NCI-H2029 (cell line): Measurements from ENCODE around the gene CDYL.

Source experiments
- DNase-seq: peaks from one replicate; lab custom pipeline; 2025; lab: John Stamatoyannopoulos, UW

The CDYL gene

DNA sequence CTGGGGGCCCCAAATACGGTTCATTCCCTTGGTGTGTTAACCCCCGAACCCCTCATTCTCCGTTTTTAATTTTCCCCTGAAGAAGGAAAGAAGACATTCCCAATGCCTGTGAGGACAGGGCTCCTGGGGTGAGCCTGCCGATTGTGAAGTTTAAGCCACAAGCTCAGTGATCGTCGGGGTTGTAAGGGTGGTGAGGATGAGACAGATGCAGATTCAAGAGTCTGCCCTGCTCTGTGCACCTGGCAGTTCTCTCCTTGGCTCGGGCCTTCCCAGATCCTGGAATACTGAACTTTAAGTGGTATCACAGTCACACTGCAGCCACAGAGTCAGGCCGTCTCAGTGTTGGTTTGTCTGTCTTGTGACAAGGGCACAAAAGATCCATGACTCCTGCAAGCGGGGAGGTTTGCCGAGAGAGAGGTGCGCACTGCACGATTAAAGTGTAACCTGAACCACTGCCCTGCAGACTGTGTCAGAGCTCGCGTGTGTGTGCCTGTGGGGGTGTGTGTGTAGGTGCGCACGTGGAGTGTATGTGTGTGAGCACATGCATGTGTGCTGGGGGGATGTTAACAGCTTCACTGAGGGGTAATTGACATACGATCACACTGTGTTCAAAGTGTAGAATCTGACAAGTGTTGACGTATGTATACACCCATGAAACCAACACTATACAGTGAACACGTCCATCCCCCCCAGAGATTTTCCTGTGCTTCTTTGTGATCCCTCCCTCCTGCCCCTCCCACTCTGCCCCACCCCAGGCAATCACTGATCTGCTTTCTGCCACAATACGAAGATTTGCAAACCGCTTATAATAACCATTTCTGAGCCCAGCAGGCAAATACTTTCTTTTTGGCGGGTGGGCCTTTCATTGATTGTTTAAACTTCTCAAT, 188.7 kb downstream of the CDYL start:
- DNase-seq, result no peak

DNA sequence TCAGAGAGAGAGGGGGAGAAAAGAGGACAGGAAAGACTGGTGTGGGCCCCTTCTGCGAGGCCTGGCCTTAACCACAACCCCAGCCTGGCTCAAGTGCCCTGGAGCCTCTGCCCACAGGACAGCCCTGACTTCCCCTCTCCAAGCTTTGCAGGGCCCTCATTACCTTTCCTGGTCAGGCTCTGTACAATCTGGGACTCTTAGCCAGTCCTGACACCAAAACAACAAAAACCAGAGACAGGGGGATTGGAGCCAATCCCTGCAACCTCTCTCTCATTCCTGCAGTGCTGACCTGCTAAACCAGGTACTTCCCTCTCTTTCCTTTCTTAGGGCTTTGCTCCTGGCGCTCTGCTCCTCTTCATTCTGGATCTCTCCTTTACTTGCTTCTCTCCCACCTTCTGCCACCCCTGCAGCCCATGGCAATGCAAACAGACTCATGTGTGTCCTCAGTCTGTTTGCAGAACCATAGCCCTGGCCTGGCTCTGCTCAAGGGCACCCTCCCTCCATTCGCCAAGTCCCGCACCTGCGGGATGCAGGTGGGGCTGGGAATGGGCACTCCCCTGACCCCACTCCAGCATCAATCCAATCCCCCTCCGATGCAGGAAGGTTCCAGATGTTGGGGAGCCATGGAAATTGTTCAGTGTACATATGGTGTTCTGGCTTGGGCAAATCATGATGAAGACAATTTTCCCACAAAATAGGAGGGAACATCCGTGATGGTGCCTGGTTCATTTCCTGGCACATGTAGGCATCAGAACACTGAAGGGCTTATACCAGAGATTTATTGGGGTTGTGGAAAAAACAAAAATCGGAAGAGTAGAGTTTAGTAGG, 189.6 kb downstream of the CDYL start:
- no peak for DNase-seq

DNA sequence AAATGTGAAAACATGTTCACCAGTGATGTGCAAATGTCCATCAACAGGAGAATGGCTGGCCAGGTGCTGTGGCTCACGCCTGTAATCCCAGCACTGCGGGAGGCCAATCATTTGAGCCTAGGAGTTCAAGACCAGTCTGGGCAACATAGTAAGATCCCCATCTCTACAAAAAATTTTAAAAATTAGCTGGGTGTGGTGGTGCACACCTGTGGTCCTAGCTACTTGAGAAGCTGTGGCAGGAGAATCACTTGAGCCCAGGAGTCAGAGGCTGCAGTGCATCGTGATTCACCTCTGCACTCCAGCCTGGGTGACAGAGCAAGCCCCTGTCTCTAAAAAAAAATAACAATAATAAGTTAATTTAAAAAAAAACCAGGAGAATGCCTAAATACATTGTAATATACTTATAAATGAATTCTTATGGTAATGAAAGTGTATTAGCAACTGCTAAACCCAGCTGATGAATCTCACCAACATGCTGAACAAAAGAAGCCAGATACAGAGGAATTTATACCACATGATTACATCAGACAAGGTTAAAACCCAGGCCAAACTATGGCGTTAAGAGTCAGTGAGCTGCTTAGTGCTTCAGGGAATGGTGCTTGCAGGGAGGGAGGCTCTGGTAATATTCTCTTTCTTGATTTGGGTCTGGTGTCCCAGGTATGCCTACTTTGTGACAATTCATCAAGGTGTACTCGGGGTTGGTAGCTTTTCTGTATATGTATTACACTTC, 191.3 kb downstream of the CDYL start:
- DNase-seq, result no peak

DNA sequence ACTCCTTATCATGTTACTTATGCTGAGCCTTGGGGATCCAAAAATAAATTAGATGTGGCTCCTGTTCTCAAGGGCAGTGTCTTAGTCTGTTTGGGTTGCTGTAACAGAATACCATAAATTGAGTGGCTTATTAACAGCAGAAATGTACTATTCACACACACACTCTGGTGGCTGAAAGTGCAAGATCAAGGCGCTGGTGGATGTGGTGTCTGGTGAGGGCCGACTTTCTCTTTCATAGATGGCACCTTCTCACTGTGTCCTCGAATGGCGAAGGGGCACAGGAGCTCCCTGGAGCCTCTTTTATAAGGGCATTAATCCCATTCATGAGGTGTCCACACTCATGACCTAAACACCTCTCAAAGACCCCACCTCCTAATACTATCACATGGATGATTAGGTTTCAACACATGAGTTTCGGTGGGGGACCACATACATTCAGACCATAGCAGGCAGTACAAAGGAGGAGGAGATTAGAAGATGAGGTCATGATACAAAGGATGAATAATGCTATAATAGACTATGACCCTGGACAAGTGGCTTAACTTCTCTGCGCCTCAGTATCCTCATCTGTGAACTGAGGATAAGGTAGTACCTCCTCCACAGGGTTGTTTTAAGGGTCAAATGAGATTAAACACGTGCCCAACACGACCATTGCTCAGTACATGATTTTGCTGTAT, 193.5 kb downstream of the CDYL start:
- no peak for DNase-seq

- no peak for DNase-seq
Measured at GRCh38 chr6:4970739-4971395, 194.7 kb downstream of the CDYL start.

DNA sequence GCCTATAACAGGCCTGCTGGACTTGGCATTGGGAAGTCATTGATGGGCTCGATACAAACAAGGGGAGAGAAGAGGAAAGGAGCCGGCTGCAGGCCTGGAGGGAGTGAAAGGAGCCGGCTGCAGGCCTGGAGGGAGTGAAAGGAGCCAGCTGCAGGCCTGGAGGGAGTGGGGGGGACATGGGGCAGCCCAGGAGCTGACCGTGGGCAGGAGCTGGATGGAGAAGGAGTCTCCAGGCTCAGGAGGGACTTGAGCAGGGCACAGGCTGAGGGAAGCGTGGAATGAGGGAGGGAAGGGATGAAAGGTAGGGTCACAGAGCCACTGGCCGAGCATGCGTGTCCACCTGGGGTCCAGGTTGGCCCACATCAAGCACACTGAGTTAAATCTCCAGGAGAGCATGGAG, 195.6 kb downstream of the CDYL start:
- DNase-seq, result no peak

- no peak for DNase-seq
Measured at GRCh38 chr6:4972438-4972837, 196.2 kb downstream of the CDYL start.

DNA sequence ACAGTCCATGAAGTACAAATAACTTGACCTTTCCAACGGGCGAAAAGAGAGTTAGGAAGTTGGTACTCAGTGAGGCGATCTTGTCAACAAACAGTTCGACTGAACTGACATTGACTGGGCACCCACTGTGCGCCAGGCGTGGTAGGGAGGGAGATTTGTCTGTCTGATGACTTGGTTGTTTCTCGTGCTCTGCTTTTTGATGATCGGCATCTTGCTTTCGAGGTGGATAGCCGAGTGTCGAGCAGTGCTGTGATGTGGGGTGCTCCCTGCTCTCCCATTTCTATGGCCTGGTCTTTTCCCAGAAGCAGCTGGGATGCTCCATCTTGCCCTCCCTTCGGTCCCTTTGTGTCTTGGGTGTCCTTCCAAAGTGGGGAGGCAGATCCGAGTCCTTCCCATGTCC, 197.2 kb downstream of the CDYL start:
- no peak for DNase-seq

DNA sequence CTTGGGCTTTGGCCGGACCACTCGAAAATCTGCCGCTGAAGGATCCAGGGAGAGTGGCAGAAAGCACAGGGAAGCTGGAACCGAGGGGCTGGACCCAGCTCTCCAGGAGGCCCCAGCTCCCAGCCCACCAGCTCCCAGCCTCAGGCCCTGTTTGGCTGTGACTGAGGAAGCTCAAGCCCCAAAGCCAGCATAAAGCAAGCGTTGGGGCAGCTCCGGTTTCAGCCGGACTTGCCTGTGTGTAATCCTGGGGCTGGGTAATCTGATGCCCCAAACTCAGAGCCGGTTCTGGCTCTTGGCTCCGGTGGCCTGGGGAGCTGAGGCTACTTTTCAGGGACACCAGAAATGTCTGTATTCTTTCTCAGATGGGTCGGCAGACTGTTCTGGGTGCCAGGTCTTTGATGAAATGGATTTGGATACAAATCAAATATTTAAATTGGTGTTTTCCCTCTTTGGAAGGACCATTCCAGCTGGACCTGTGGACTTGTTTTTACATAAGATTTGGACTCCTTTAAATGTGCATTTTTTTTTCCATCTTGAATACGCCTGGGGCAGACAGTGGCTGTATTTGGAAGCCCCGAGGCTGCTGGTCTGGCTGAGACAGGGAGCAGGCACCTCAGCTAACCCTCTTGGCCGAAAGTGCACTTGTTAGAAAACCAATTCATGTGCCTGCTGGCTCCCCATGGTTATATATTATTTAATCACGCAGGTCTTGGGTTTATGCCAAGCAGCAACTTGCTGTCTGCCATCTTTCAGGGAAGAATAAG, 198.0 kb downstream of the CDYL start:
- peak; percentile 78 for DNase-seq

GRCh38 chr6:4974962-4975361, 198.8 kb downstream of the CDYL start:
- no peak for DNase-seq

DNA sequence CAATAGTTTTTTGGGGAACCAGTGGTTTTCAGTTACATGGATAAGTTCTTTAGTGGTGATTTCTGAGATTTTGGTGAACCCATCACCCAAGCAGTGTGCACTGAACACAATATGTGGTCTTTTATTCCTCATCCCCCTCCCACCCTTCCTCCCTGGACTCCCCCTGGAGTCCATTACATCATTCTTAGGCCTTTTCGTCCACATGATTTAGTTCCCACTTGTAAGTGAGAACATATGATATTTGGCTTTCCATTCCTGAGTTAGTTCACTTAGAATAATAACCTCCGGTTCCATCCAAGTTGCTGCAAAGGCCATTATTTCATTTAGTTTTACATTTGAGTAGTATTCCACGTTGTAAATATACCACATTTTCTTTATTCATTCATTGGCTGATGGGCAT, 199.3 kb downstream of the CDYL start:
- DNase-seq, result no peak

DNA sequence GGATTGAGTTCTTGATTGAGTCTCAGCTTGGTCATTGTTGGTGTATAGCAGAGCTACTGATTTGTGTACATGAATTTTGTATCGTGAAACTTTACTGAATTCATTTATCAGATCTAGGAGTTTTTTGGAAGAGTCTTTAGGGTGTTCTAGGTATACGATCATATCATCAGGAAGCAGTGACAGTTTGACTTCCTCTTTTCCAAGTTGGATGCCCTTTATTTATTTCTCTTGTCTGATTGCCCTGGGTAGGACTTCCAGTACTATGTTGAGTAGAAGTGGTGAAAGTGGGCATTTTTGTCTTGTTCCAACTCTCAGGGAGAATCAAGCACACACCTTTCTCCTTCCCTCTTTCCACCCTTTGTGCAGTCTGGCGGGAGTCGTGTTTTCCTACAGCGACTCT, 201.3 kb downstream of the CDYL start:
- no peak for DNase-seq

DNA sequence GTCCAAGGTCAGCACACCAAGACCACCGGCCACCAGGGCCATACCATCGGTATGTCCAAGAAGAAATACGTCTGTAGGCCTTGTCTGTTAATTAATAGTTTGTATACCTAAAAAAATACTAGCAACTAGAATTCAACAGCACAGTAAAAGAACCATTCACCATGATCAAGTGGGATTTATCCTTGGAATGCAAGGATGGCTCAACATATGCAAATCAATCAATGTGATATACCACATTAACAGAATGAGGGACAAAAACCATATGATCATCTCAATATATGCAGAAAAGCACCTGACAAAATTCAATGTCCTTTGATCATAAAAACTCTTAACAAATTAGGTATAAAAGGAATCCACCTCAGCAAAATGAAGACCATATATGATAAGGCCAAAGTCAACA, 203.2 kb downstream of the CDYL start:
- no peak for DNase-seq

GRCh38 chr6:4981761-4982160, 205.6 kb downstream of the CDYL start:
- DNase-seq, result no peak

- DNase-seq, result no peak
Measured at GRCh38 chr6:4983322-4983721, 207.1 kb downstream of the CDYL start.

DNA sequence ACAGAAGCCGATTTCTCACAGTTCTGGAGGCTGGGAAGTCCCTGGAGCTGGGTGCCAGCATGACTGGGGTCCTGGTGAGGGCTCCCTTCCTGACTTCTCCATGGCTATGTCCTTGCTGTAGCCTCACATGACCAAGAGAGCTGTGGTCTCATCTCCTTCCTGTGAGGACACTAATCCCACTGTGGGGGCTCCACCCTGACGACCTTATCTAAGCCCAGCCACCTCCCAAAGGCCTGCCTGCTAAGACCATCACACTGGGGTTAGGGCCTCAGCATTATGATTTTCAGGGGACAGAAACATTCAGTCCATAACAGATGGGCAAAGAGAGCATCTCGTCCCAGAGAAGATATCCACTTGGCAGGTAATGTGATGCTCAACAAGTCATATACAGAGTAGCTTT, 210.8 kb downstream of the CDYL start:
- no peak for DNase-seq

- DNase-seq, result no peak
Measured at GRCh38 chr6:4987432-4987831, 211.2 kb downstream of the CDYL start.

DNA sequence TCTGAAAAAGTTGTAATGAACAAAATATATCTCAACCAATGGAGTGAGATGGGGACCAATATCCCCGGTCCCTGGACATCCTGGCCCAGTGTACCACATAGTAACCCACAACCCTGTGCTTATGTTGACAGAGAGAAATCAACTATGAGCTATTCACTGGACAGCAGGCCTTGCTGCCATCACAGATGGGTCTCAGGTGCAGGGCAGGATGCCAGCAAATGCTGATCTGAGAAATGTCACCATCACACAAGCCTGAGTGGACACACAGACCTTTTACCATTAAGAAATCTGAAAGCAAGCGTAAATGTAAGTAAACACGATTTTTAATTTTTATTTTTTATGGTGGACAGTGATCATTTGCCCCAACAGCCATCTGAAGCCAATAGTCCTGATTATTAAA, 218.5 kb downstream of the CDYL start:
- DNase-seq, result no peak

- no peak for DNase-seq
Measured at GRCh38 chr6:4997862-4998261, 221.7 kb downstream of the CDYL start.

DNA sequence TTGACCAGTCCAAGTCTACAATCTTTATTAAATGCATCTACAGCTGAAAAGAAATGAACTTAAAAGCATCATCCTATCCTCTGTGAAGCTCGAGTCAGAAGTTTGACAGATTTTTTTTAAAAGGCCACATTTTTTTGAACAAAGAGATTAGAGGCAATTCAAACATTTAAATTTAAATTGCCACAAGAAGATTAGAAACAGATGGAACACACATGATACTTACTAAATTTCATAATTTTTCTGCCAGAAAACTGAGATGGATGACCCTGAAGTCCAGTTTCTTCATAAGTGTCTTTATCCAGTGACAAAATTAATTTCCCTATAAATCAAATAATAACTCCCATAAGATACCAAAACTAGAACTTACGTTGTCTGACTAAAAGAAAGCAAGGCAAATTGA, 223.4 kb downstream of the CDYL start:
- no peak for DNase-seq
